ENCODE data around the gene FREY1. TPM values are rescaled to one million over a fixed set of nuclear protein-coding genes. Genes with fewer than 3 reads are reported as not detected.

FREY1 gene
- total RNA-seq, 4 donors from 2014 or later, result 0.91 to 2.3 TPM; not detected in 2

GRCh38 chr11:45872651-45873356 lies 34.3 kb downstream of the FREY1 start:
- H3K4me3 ChIP-seq (ENCODE audit: low read depth, poor library complexity, severe bottlenecking), result no peak overlapping the region
- TF ChIP-seq CTCF (IDR thresholded peaks at IDR 0.05) (no peak), POLR2A (IDR thresholded peaks at IDR 0.05) (no peak)
- DNase-seq (ENCODE audit: low spot score in 2 of 2), result no peak
- intact Hi-C loops (cut with DNase I; ENCODE audit: low total_unique reads), result loop anchor here (10.0 kb wide), 1 partner anchor 132 kb away; no protein-coding TSS in a partner anchor
- 63 to 67% methylated on average over 9 of the region's 9 CpGs for WGBS, 2 donors

- 79 to 93% methylated on average over 2 of the region's 2 CpGs for WGBS, 2 donors
- no peak overlapping the region for H3K4me3 ChIP-seq (ENCODE audit: low read depth, poor library complexity, severe bottlenecking)
- intact Hi-C loops (cut with DNase I; ENCODE audit: low total_unique reads), result loop anchor here (10.0 kb wide), 1 partner anchor 133 kb away; no protein-coding TSS in a partner anchor
- no peak for TF ChIP-seq CTCF (IDR thresholded peaks at IDR 0.05)
- no peak for TF ChIP-seq POLR2A (IDR thresholded peaks at IDR 0.05)
- no peak for DNase-seq (ENCODE audit: low spot score in 2 of 2)
Observed at GRCh38 chr11:45871638-45872037, 35.4 kb downstream of the FREY1 start.

- intact Hi-C loops (cut with DNase I; ENCODE audit: low total_unique reads), result loop anchor here (10.0 kb wide), 1 partner anchor 134 kb away; no protein-coding TSS in a partner anchor
- 87 to 95% methylated on average over 4 of the region's 4 CpGs for WGBS, 2 donors
- H3K4me3 ChIP-seq (ENCODE audit: low read depth, poor library complexity, severe bottlenecking), result no peak overlapping the region
- DNase-seq (ENCODE audit: low spot score in 2 of 2), result no peak
- TF ChIP-seq POLR2A (IDR thresholded peaks at IDR 0.05) (no peak), CTCF (IDR thresholded peaks at IDR 0.05) (no peak)
Observed at GRCh38 chr11:45870706-45871105, 36.4 kb downstream of the FREY1 start.

- DNase-seq (ENCODE audit: low spot score in 2 of 2), result no peak
Observed at GRCh38 chr11:45869551-45869950, 37.5 kb downstream of the FREY1 start.

GRCh38 chr11:45864041-45864440 lies 43.0 kb downstream of the FREY1 start:
- intact Hi-C loops (cut with DNase I; ENCODE audit: low total_unique reads), result no loop called here
- no peak overlapping the region for H3K4me3 ChIP-seq (ENCODE audit: low read depth, poor library complexity, severe bottlenecking)
- no peak for DNase-seq (ENCODE audit: low spot score in 2 of 2)
- TF ChIP-seq CTCF (IDR thresholded peaks at IDR 0.05) (no peak), POLR2A (IDR thresholded peaks at IDR 0.05) (no peak)

More at GRCh38 chr11:45869551-45869950, 37.5 kb downstream of the FREY1 start:
- TF ChIP-seq POLR2A (IDR thresholded peaks at IDR 0.05) (no peak), CTCF (IDR thresholded peaks at IDR 0.05) (no peak)
- intact Hi-C loops (cut with DNase I; ENCODE audit: low total_unique reads), result no loop called here
- WGBS, 2 donors, result 89 to 100% methylated on average over 4 to 9 of the region's 12 CpGs
- no peak overlapping the region for H3K4me3 ChIP-seq (ENCODE audit: low read depth, poor library complexity, severe bottlenecking)
